Measurements from ENCODE around the gene SV2C. TPM values are rescaled to one million over a fixed set of nuclear protein-coding genes. Genes with fewer than 3 reads are reported as not detected.

Gene SV2C
- total RNA-seq, 1 donor from 2014 or later: 0.15 TPM

- H3K27me3 ChIP-seq: no peaks in the 10 kb centered on the region
- H3K27ac ChIP-seq: no peak overlapping the region
- no peak overlapping the region for H3K4me3 ChIP-seq
- no peaks in the 10 kb centered on the region for H4K20me1 ChIP-seq (ENCODE audit: low read depth)
- H3K4me2 ChIP-seq: no peak overlapping the region
- H3K36me3 ChIP-seq: no peaks in the 10 kb centered on the region
- H3F3A ChIP-seq (ENCODE audit: low read depth): peaks cover 4% of the 10 kb centered on the region
- H2AFZ ChIP-seq (replicated peaks): no peak overlapping the region
- peaks cover 14% of the 10 kb centered on the region for H3K4me1 ChIP-seq
- H3K9me3 Mint-ChIP-seq: no peaks in the 10 kb centered on the region
- H3K9me3 ChIP-seq (ENCODE audit: low read depth): no peaks in the 10 kb centered on the region
- H3K4me1 Mint-ChIP-seq: peaks cover 7% of the 10 kb centered on the region
- DNase-seq (ENCODE audit: low spot score): no peak
- TF ChIP-seq EZH2phosphoT487 (IDR thresholded peaks at IDR 0.05) (no peak), CTCF (IDR thresholded peaks at IDR 0.05) (no peak), EZH2 (IDR thresholded peaks at IDR 0.05) (no peak)
- no peaks in the 10 kb centered on the region for H3K79me2 ChIP-seq (ENCODE audit: low read depth)
- H3K36me3 Mint-ChIP-seq: peaks cover 19% of the 10 kb centered on the region
- H3K9ac ChIP-seq: no peak overlapping the region
- no peak overlapping the region for H3K27ac Mint-ChIP-seq
- H3K27me3 Mint-ChIP-seq (ENCODE audit: insufficient read depth, low read depth): peaks cover under 1% of the 10 kb centered on the region
- no peak overlapping the region for H3K4me3 Mint-ChIP-seq
Measured at GRCh38 chr5:76303921-76304320, 220.7 kb downstream of the SV2C start.

DNA sequence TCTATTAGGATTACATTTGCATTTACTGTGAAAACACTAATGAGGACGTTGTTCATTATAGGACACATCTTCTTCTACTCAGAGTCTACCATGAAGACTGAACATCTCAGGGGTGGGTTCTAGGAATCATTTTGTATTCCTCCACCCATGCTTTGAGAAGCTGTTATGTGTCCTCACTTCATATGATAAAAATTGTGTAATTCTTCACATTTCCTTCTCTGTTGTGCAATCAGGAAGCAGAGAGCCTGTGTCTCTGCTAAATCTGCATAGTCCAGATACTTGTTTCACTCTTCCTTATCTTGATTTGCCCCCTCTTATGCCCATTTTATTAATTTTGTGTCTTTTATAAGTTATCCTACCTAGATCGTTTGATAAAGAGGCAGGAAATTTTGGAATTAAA is 222.1 kb downstream of the SV2C start:
- H3K79me2 ChIP-seq (ENCODE audit: low read depth): no peaks in the 10 kb centered on the region
- no peaks in the 10 kb centered on the region for H4K20me1 ChIP-seq (ENCODE audit: low read depth)
- H3K9me3 ChIP-seq (ENCODE audit: low read depth): no peaks in the 10 kb centered on the region
- DNase-seq (ENCODE audit: low spot score): no peak
- TF ChIP-seq EZH2 (IDR thresholded peaks at IDR 0.05) (no peak), CTCF (IDR thresholded peaks at IDR 0.05) (no peak), EZH2phosphoT487 (IDR thresholded peaks at IDR 0.05) (no peak)
- H3K27me3 Mint-ChIP-seq (ENCODE audit: insufficient read depth, low read depth): peaks cover 4% of the 10 kb centered on the region
- H3K4me3 ChIP-seq: no peak overlapping the region
- no peaks in the 10 kb centered on the region for H3K36me3 ChIP-seq
- peaks cover 14% of the 10 kb centered on the region for H3K4me1 ChIP-seq
- H3K27ac Mint-ChIP-seq: no peak overlapping the region
- H3F3A ChIP-seq (ENCODE audit: low read depth): peaks cover 4% of the 10 kb centered on the region
- H3K9ac ChIP-seq: no peak overlapping the region
- H3K27ac ChIP-seq: no peak overlapping the region
- H3K4me1 Mint-ChIP-seq: peaks cover 7% of the 10 kb centered on the region
- H3K36me3 Mint-ChIP-seq: peaks cover 23% of the 10 kb centered on the region
- no peak overlapping the region for H2AFZ ChIP-seq (replicated peaks)
- H3K4me2 ChIP-seq: no peak overlapping the region
- H3K4me3 Mint-ChIP-seq: no peak overlapping the region
- no peaks in the 10 kb centered on the region for H3K9me3 Mint-ChIP-seq
- H3K27me3 ChIP-seq: no peaks in the 10 kb centered on the region

- Mint-ChIP-seq H3K36me3 (peaks cover 26% of the 10 kb centered on the region), H3K27me3 (ENCODE audit: insufficient read depth, low read depth) (peaks cover 4% of the 10 kb centered on the region), H3K9me3 (no peaks in the 10 kb centered on the region), H3K27ac (no peak overlapping the region), H3K4me1 (peaks cover 7% of the 10 kb centered on the region), H3K4me3 (no peak overlapping the region)
- TF ChIP-seq EZH2 (IDR thresholded peaks at IDR 0.05): no peak
- no peak for TF ChIP-seq EZH2phosphoT487 (IDR thresholded peaks at IDR 0.05)
- TF ChIP-seq CTCF (IDR thresholded peaks at IDR 0.05): no peak
- no peak for DNase-seq (ENCODE audit: low spot score)
- no peak overlapping the region for H3K9ac ChIP-seq
- H3F3A ChIP-seq (ENCODE audit: low read depth): peaks cover 2% of the 10 kb centered on the region
- no peak overlapping the region for H2AFZ ChIP-seq (replicated peaks)
- peaks cover 12% of the 10 kb centered on the region for H3K4me1 ChIP-seq
- no peaks in the 10 kb centered on the region for H4K20me1 ChIP-seq (ENCODE audit: low read depth)
- no peak overlapping the region for H3K27ac ChIP-seq
- no peaks in the 10 kb centered on the region for H3K36me3 ChIP-seq
- no peak overlapping the region for H3K4me2 ChIP-seq
- no peak overlapping the region for H3K4me3 ChIP-seq
- no peaks in the 10 kb centered on the region for H3K79me2 ChIP-seq (ENCODE audit: low read depth)
- no peaks in the 10 kb centered on the region for H3K9me3 ChIP-seq (ENCODE audit: low read depth)
- H3K27me3 ChIP-seq: no peaks in the 10 kb centered on the region
Measured at GRCh38 chr5:76305775-76306174, 222.6 kb downstream of the SV2C start.
